SK-N-SH (cell line): ENCODE results near the gene INPPL1.
"Not testable (repeated sequence)": the region's sequence is repeated elsewhere in the genome, so short reads cannot be mapped to it uniquely, and the experiment has no call there.

Source experiments
- FOXJ3 ChIP-seq: sonication (generic); formaldehyde crosslinking; IDR thresholded peaks from 2 replicates; pipeline ENCODE4 v1.5.1; 2020; ENCODE audit warnings: mild to moderate bottlenecking, missing genetic modification reagents
- RFX5 ChIP-seq: IDR thresholded peaks from 2 replicates; pipeline ENCODE4 v1.6.1; 2012; ENCODE audit warnings: mild to moderate bottlenecking, improper control_type of control experiment, low read length
- SMC3 ChIP-seq: IDR thresholded peaks from 2 replicates; pipeline ENCODE4 v1.6.1; 2012; ENCODE audit warnings: low read depth, low read length, improper control_type of control experiment
- TCF12 ChIP-seq: IDR thresholded peaks from 2 replicates; pipeline ENCODE4 v1.4.0; 2012
- USF2 ChIP-seq: fragments of 150-350 bp; IDR thresholded peaks from 2 replicates; pipeline ENCODE4 v1.6.1; 2017; ENCODE audit warnings: antibody characterized with exemption, low read length, low read depth, borderline replicate concordance
- TF ChIP-seq, protein P1 (sequence below): fragments of 200-600 bp; sonication (generic); IDR thresholded peaks from 2 replicates; pipeline ENCODE4 v1.6.1; 2017; ENCODE audit warnings: antibody characterized with exemption, mild to moderate bottlenecking, moderate library complexity
- TF ChIP-seq, protein P2 (sequence below): IDR thresholded peaks from 2 replicates; pipeline ENCODE4 v1.4.0; 2012; ENCODE audit warnings: low read depth, borderline replicate concordance

GRCh38 chr11:72266960-72267359, 42.4 kb downstream of the INPPL1 start:
- not testable (repeated sequence) for TF ChIP-seq USF2; SMC3; RFX5; TCF12; FOXJ3 (CRISPR knock-in tag)
- TF ChIP-seq, protein P1, sequence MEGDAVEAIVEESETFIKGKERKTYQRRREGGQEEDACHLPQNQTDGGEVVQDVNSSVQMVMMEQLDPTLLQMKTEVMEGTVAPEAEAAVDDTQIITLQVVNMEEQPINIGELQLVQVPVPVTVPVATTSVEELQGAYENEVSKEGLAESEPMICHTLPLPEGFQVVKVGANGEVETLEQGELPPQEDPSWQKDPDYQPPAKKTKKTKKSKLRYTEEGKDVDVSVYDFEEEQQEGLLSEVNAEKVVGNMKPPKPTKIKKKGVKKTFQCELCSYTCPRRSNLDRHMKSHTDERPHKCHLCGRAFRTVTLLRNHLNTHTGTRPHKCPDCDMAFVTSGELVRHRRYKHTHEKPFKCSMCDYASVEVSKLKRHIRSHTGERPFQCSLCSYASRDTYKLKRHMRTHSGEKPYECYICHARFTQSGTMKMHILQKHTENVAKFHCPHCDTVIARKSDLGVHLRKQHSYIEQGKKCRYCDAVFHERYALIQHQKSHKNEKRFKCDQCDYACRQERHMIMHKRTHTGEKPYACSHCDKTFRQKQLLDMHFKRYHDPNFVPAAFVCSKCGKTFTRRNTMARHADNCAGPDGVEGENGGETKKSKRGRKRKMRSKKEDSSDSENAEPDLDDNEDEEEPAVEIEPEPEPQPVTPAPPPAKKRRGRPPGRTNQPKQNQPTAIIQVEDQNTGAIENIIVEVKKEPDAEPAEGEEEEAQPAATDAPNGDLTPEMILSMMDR: not testable (repeated sequence)
- TF ChIP-seq, protein P2, sequence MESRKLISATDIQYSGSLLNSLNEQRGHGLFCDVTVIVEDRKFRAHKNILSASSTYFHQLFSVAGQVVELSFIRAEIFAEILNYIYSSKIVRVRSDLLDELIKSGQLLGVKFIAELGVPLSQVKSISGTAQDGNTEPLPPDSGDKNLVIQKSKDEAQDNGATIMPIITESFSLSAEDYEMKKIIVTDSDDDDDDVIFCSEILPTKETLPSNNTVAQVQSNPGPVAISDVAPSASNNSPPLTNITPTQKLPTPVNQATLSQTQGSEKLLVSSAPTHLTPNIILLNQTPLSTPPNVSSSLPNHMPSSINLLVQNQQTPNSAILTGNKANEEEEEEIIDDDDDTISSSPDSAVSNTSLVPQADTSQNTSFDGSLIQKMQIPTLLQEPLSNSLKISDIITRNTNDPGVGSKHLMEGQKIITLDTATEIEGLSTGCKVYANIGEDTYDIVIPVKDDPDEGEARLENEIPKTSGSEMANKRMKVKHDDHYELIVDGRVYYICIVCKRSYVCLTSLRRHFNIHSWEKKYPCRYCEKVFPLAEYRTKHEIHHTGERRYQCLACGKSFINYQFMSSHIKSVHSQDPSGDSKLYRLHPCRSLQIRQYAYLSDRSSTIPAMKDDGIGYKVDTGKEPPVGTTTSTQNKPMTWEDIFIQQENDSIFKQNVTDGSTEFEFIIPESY: not testable (repeated sequence)
